HepG2 (cell line): Measurements from ENCODE around the gene ARHGAP5. TPM values are rescaled to one million over a fixed set of nuclear protein-coding genes. Genes with fewer than 3 reads are reported as not detected.

Experiments used
- AGO2 ChIP-seq: fragments of 200-400 bp; formaldehyde crosslinking; optimal IDR thresholded peaks from 2 replicates; pipeline ENCODE3; 2017; ENCODE audit warnings: mild to moderate bottlenecking, low read depth, low read length, moderate library complexity
- DPF2 ChIP-seq: sonication (generic); formaldehyde crosslinking; IDR thresholded peaks from 2 replicates; pipeline ENCODE4 v1.4.0; 2020; ENCODE audit warnings: mild to moderate bottlenecking, low read depth, missing genetic modification reagents, borderline replicate concordance
- EED ChIP-seq: sonication (generic); formaldehyde crosslinking; IDR thresholded peaks from 2 replicates; pipeline ENCODE4 v1.5.0; 2020; ENCODE audit warnings: mild to moderate bottlenecking, missing genetic modification reagents
- FOXJ3 ChIP-seq: sonication (generic); formaldehyde crosslinking; IDR thresholded peaks from 2 replicates; pipeline ENCODE4 v1.4.0; 2020; ENCODE audit warnings: missing genetic modification reagents, mild to moderate bottlenecking, borderline replicate concordance
- HNRNPLL ChIP-seq: fragments of 200-400 bp; formaldehyde crosslinking; IDR thresholded peaks from 2 replicates; pipeline ENCODE4 v1.6.1; 2017; ENCODE audit warnings: mild to moderate bottlenecking, low read depth, low read length; ENCODE audit not compliant: poor library complexity, severe bottlenecking
- IRX3 ChIP-seq: sonication (generic); formaldehyde crosslinking; IDR thresholded peaks from 2 replicates; pipeline ENCODE4 v1.8.1; 2023; ENCODE audit warnings: mild to moderate bottlenecking, low read depth, missing genetic modification reagents, borderline replicate concordance
- KLF6 ChIP-seq: IDR thresholded peaks from 2 replicates; pipeline ENCODE4 v1.8.0; 2016; ENCODE audit warnings: missing biosample characterization, missing genetic modification reagents
- LRRFIP1 ChIP-seq: sonication (generic); formaldehyde crosslinking; conservative IDR thresholded peaks from 2 replicates; pipeline ENCODE4 v1.4.0; 2020; ENCODE audit warnings: missing genetic modification reagents
- MTF2 ChIP-seq: sonication (generic); formaldehyde crosslinking; IDR thresholded peaks from 2 replicates; pipeline ENCODE4 v1.5.0; 2020; ENCODE audit warnings: missing genetic modification reagents, borderline replicate concordance
- NKX3-1 ChIP-seq: sonication (generic); formaldehyde crosslinking; IDR thresholded peaks from 2 replicates; pipeline ENCODE4 v1.5.0; 2020; ENCODE audit warnings: missing genetic modification reagents
- SNAPC2 ChIP-seq: sonication (generic); formaldehyde crosslinking; IDR thresholded peaks from 2 replicates; pipeline ENCODE4 v1.8.1; 2022; ENCODE audit warnings: mild to moderate bottlenecking, missing genetic modification reagents
- SSRP1 ChIP-seq: IDR thresholded peaks from 2 replicates; pipeline ENCODE4 v1.6.1; 2016; ENCODE audit warnings: control low read depth
- ZBTB25 ChIP-seq: IDR thresholded peaks from 2 replicates; pipeline ENCODE4 v1.6.1; 2018; ENCODE audit warnings: missing genetic modification reagents
- ZBTB7B ChIP-seq: sonication (generic); formaldehyde crosslinking; IDR thresholded peaks from 2 replicates; pipeline ENCODE4 v1.4.0; 2020; ENCODE audit warnings: missing genetic modification reagents
- ZFP90 ChIP-seq: sonication (generic); formaldehyde crosslinking; IDR thresholded peaks from 2 replicates; pipeline ENCODE4 v1.8.0; 2022; ENCODE audit warnings: missing genetic modification reagents, mild to moderate bottlenecking, inconsistent platforms, borderline replicate concordance
- ZMAT3 ChIP-seq: sonication (generic); formaldehyde crosslinking; conservative IDR thresholded peaks from 2 replicates; pipeline ENCODE4 v1.7.0; 2021; ENCODE audit warnings: missing genetic modification reagents
- ZNF12 ChIP-seq: sonication (generic); formaldehyde crosslinking; IDR thresholded peaks from 2 replicates; pipeline ENCODE4 v1.5.0; 2020; ENCODE audit warnings: missing genetic modification reagents
- ZNF180 ChIP-seq: sonication (generic); formaldehyde crosslinking; IDR thresholded peaks from 2 replicates; pipeline ENCODE4 v1.4.0; 2020; ENCODE audit warnings: low read depth, missing genetic modification reagents, borderline replicate concordance
- ZNF256 ChIP-seq: sonication (generic); formaldehyde crosslinking; conservative IDR thresholded peaks from 2 replicates; pipeline ENCODE4 v1.4.0; 2020; ENCODE audit warnings: missing genetic modification reagents
- ZNF292 ChIP-seq: sonication (generic); formaldehyde crosslinking; IDR thresholded peaks from 2 replicates; pipeline ENCODE4 v1.8.1; 2022; ENCODE audit warnings: mild to moderate bottlenecking, low read depth, missing genetic modification reagents, borderline replicate concordance
- ZNF501 ChIP-seq: sonication (generic); formaldehyde crosslinking; IDR thresholded peaks from 2 replicates; pipeline ENCODE4 v1.5.1; 2020; ENCODE audit warnings: mild to moderate bottlenecking, moderate library complexity, missing genetic modification reagents
- ZNF644 ChIP-seq: IDR thresholded peaks from 2 replicates; pipeline ENCODE4 v1.6.1; 2016; ENCODE audit warnings: low read depth
- ZNF678 ChIP-seq: sonication (generic); formaldehyde crosslinking; IDR thresholded peaks from 2 replicates; pipeline ENCODE4 v1.4.0; 2020; ENCODE audit warnings: mild to moderate bottlenecking, missing genetic modification reagents
- polyA plus RNA-seq, 8 experiments: library from polyadenylated mRNA; depleted of rRNA in 3 of 8; stranded (reverse) in 7 of 8; unstranded in 1 of 8; fragments of >200 nt; fragmentation: Illumina TruSeq in 4 of 8; extraction: Trizol in 4 of 8; gene quantifications; 2 replicates each; pipeline versions ENCODE4 v1.2.1 to v1.2.3, GENCODE V29; 2011 to 2016; ENCODE audit warnings: low read depth in 4 of 8, missing spikeins in 1 of 8, mixed read lengths in 1 of 8; ENCODE audit not compliant: insufficient read depth in 1 of 8
- total RNA-seq, 5 experiments: library from RNA; depleted of rRNA; stranded (reverse); fragments of >200 nt; fragmentation: Illumina TruSeq; extraction: Trizol; gene quantifications; 2 replicates each; pipeline ENCODE4 v1.2.3, GENCODE V29; 2016; ENCODE audit warnings: low read depth in 1 of 5
- TF ChIP-seq, protein P1 (sequence below): sonication (generic); formaldehyde crosslinking; IDR thresholded peaks from 2 replicates; pipeline ENCODE4 v1.5.0; 2020; ENCODE audit warnings: missing genetic modification reagents
- TF ChIP-seq, protein P2 (sequence below): sonication (generic); formaldehyde crosslinking; IDR thresholded peaks from 2 replicates; pipeline ENCODE4 v1.4.0; 2020; ENCODE audit warnings: missing genetic modification reagents

The ARHGAP5 gene
- total and polyA plus RNA-seq, 2 of the 13 experiments (the other 11 are each of a cell fraction or from before 2014, with no cell fraction given) = 33.7 to 144 TPM

- TF ChIP-seq, protein P1, sequence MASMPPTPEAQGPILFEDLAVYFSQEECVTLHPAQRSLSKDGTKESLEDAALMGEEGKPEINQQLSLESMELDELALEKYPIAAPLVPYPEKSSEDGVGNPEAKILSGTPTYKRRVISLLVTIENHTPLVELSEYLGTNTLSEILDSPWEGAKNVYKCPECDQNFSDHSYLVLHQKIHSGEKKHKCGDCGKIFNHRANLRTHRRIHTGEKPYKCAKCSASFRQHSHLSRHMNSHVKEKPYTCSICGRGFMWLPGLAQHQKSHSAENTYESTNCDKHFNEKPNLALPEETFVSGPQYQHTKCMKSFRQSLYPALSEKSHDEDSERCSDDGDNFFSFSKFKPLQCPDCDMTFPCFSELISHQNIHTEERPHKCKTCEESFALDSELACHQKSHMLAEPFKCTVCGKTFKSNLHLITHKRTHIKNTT (CRISPR knock-in tag) = 0 out of 2 replicates have a peak, but pooled peaks have one; percentile 38
- no peak for TF ChIP-seq FOXJ3 (CRISPR knock-in tag)
- TF ChIP-seq EED (CRISPR knock-in tag) = peak; percentile 89; the same call in 1 of the 2 replicates
- peak; percentile 6; the same call in 1 of the 2 replicates for TF ChIP-seq MTF2
- TF ChIP-seq AGO2 = peak; percentile 84
- TF ChIP-seq KLF6 = no peak
- no peak; the same call in 1 of the 2 replicates for TF ChIP-seq ZNF678 (CRISPR knock-in tag)
- TF ChIP-seq SSRP1 (CRISPR knock-in tag) = no peak
- peak; percentile 95; the same call in 1 of the 2 replicates for TF ChIP-seq ZNF256 (CRISPR knock-in tag)
- no peak for TF ChIP-seq ZBTB25
- TF ChIP-seq ZMAT3 (CRISPR knock-in tag) = 0 out of 2 replicates have a peak, but pooled peaks have one; percentile 74
- TF ChIP-seq, protein P2, sequence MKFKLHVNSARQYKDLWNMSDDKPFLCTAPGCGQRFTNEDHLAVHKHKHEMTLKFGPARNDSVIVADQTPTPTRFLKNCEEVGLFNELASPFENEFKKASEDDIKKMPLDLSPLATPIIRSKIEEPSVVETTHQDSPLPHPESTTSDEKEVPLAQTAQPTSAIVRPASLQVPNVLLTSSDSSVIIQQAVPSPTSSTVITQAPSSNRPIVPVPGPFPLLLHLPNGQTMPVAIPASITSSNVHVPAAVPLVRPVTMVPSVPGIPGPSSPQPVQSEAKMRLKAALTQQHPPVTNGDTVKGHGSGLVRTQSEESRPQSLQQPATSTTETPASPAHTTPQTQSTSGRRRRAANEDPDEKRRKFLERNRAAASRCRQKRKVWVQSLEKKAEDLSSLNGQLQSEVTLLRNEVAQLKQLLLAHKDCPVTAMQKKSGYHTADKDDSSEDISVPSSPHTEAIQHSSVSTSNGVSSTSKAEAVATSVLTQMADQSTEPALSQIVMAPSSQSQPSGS = no peak
- TF ChIP-seq ZNF180 (CRISPR knock-in tag) = peak; percentile 90; the same call in 1 of the 2 replicates
- no peak for TF ChIP-seq LRRFIP1
- TF ChIP-seq SNAPC2 = peak; percentile 90; the same call in 1 of the 2 replicates
- peak; percentile 71; the same call in 1 of the 2 replicates for TF ChIP-seq NKX3-1
- 0 out of 2 replicates have a peak, but pooled peaks have one; percentile 93 for TF ChIP-seq ZFP90 (CRISPR knock-in tag)
- no peak for TF ChIP-seq HNRNPLL
- peak; percentile 12; the same call in 1 of the 2 replicates for TF ChIP-seq ZNF12
- TF ChIP-seq ZNF292 (CRISPR knock-in tag) = no peak
- peak; percentile 100 for TF ChIP-seq ZNF501 (CRISPR knock-in tag)
- peak; percentile 87; the same call in 1 of the 2 replicates for TF ChIP-seq IRX3 (CRISPR knock-in tag)
- no peak for TF ChIP-seq ZNF644 (CRISPR knock-in tag)
- peak; percentile 82; the same call in 1 of the 2 replicates for TF ChIP-seq ZBTB7B
- no peak for TF ChIP-seq DPF2 (CRISPR knock-in tag)
Measured at GRCh38 chr14:32075672-32076277, 1.3 kb upstream of the ARHGAP5 start (continued).
